Ovary (tissue), 3 donors: ENCODE measurements around the gene PCDH7.

Experiments used
- CTCF ChIP-seq, 3 donors: fragments of 450-650 bp in 2 of 3; fragments of 200-600 bp in 1 of 3; IDR thresholded peaks; one replicate each; pipeline versions ENCODE4 v1.5.1 to v1.8.0; 2016 to 2022; ENCODE audit warnings: antibody characterized with exemption in 3 of 3, mild to moderate bottlenecking in 1 of 3
- POLR2A ChIP-seq: fragments of 450-650 bp; IDR thresholded peaks from one replicate; pipeline ENCODE4 v1.6.1; 2017; ENCODE audit warnings: antibody characterized with exemption, mild to moderate bottlenecking, moderate library complexity
- donor health status: DM: no; HTN: no; CAD: no.

- TF ChIP-seq CTCF (IDR thresholded peaks at IDR 0.05) (no peak), POLR2A (no peak)
These were observed 56.8 kb downstream of the PCDH7 start for GRCh38 chr4:30776921-30777415.
